A673 (cell line): ENCODE results near the gene DUOXA1.

Experiments used
- CTCF ChIP-seq: fragments of 300-800, 200-600 bp; sonication (generic); conservative IDR thresholded peaks from 2 replicates; pipeline ENCODE4 v1.5.1; 2017; ENCODE audit warnings: low read depth, mild to moderate bottlenecking, antibody characterized with exemption, low read length, moderate library complexity, mixed read lengths
- EZH2 ChIP-seq: fragments of 200-600 bp; sonication (generic); IDR thresholded peaks from 2 replicates; pipeline ENCODE4 v1.6.1; 2017; ENCODE audit warnings: borderline replicate concordance, low read depth, mild to moderate bottlenecking, mixed read lengths, antibody characterized with exemption, low read length; ENCODE audit not compliant: poor library complexity, severe bottlenecking

GRCh38 chr15:45129651-45130129 lies at the start of gene DUOXA1, which contains the start of gene DUOX1:
- TF ChIP-seq CTCF (no peak), EZH2 (no peak)
